HepG2 (cell line): ENCODE data around the gene TEKT5. TPM values are rescaled to one million over a fixed set of nuclear protein-coding genes. Genes with fewer than 3 reads are reported as not detected.

Experiments used
- AHR ChIP-seq: IDR thresholded peaks from 2 replicates; pipeline ENCODE4 v1.6.1; 2018; ENCODE audit warnings: missing genetic modification reagents, missing compliant biosample characterization
- EHMT2 ChIP-seq: fragments of 200-600 bp; sonication (generic); IDR thresholded peaks from 2 replicates; pipeline ENCODE4 v1.7.0; 2017; ENCODE audit warnings: antibody characterized with exemption, low read depth, low read length, borderline replicate concordance
- FOSL1 ChIP-seq: sonication (generic); formaldehyde crosslinking; IDR thresholded peaks from 2 replicates; pipeline ENCODE4 v1.9.0; 2021; ENCODE audit warnings: missing genetic modification reagents, borderline replicate concordance
- FOXK2 ChIP-seq: fragments of 450-650 bp; IDR thresholded peaks from 2 replicates; pipeline ENCODE4 v1.6.1; 2016
- GTF2F1 ChIP-seq: fragments of 150-350 bp; IDR thresholded peaks from 2 replicates; pipeline ENCODE4 v1.6.1; 2014; ENCODE audit warnings: low read length
- HIVEP1 ChIP-seq: sonication (generic); formaldehyde crosslinking; IDR thresholded peaks from 2 replicates; pipeline ENCODE4 v1.4.0; 2020; ENCODE audit warnings: mild to moderate bottlenecking, missing genetic modification reagents
- HNRNPH1 ChIP-seq: fragments of 200-400 bp; formaldehyde crosslinking; optimal IDR thresholded peaks from 2 replicates; pipeline ENCODE3; 2017; ENCODE audit warnings: mild to moderate bottlenecking, low read depth, low read length
- KDM2A ChIP-seq: sonication (generic); formaldehyde crosslinking; IDR thresholded peaks from 2 replicates; pipeline ENCODE4 v1.4.0; 2020; ENCODE audit warnings: low read depth, missing genetic modification reagents, borderline replicate concordance
- MAFG ChIP-seq: sonication (generic); formaldehyde crosslinking; IDR thresholded peaks from 2 replicates; pipeline ENCODE4 v1.5.1; 2020; ENCODE audit warnings: mild to moderate bottlenecking, missing genetic modification reagents
- MEF2D ChIP-seq: sonication (generic); formaldehyde crosslinking; IDR thresholded peaks from 2 replicates; pipeline ENCODE4 v1.5.1; 2020; ENCODE audit warnings: mild to moderate bottlenecking, missing genetic modification reagents
- NCOA1 ChIP-seq: sonication (generic); formaldehyde crosslinking; IDR thresholded peaks from 2 replicates; pipeline ENCODE4 v1.9.0; 2021; ENCODE audit warnings: missing genetic modification reagents
- NR2F1 ChIP-seq, 2 experiments: fragments of 450-650 bp in 1 of 2; formaldehyde crosslinking in 1 of 2; IDR thresholded peaks; 2 replicates each; pipeline versions ENCODE4 v1.5.0 to v1.6.1; 2016 to 2020; ENCODE audit warnings: mild to moderate bottlenecking in 1 of 2, missing compliant biosample characterization in 1 of 2, missing genetic modification reagents in 1 of 2, moderate library complexity in 1 of 2
- NR2F2 ChIP-seq: IDR thresholded peaks from 2 replicates; pipeline ENCODE4 v1.6.1; 2012; ENCODE audit warnings: low read depth, inconsistent platforms, borderline replicate concordance
- NRL ChIP-seq: sonication (generic); formaldehyde crosslinking; IDR thresholded peaks from 2 replicates; pipeline ENCODE4 v1.5.0; 2020; ENCODE audit warnings: missing genetic modification reagents, mild to moderate bottlenecking, moderate library complexity, borderline replicate concordance
- PAF1 ChIP-seq: IDR thresholded peaks from 2 replicates; pipeline ENCODE4 v1.6.1; 2016; ENCODE audit warnings: missing genetic modification reagents, missing compliant biosample characterization
- SMC3 ChIP-seq: IDR thresholded peaks from 2 replicates; pipeline ENCODE4 v1.6.1; 2011; ENCODE audit warnings: low read length, improper control_type of control experiment
- SNRNP70 ChIP-seq: fragments of 200-400 bp; formaldehyde crosslinking; IDR thresholded peaks from 2 replicates; pipeline ENCODE4 v1.6.1; 2017; ENCODE audit warnings: mild to moderate bottlenecking, low read depth, low read length, moderate library complexity
- STAG1 ChIP-seq: sonication (generic); formaldehyde crosslinking; IDR thresholded peaks from 2 replicates; pipeline ENCODE4 v1.4.0; 2020; ENCODE audit warnings: missing genetic modification reagents
- TFAP4 ChIP-seq: sonication (generic); IDR thresholded peaks from 2 replicates; pipeline ENCODE4 v1.6.1; 2016; ENCODE audit warnings: low read depth, borderline replicate concordance
- ZBED4 ChIP-seq: sonication (generic); formaldehyde crosslinking; IDR thresholded peaks from 2 replicates; pipeline ENCODE4 v1.4.0; 2020; ENCODE audit warnings: missing genetic modification reagents, borderline replicate concordance
- ZBTB7B ChIP-seq: sonication (generic); formaldehyde crosslinking; IDR thresholded peaks from 2 replicates; pipeline ENCODE4 v1.4.0; 2020; ENCODE audit warnings: missing genetic modification reagents
- ZKSCAN1 ChIP-seq: fragments of 150-350 bp; IDR thresholded peaks from 2 replicates; pipeline ENCODE4 v1.6.1; 2014; ENCODE audit warnings: low read length
- ZNF136 ChIP-seq: sonication (generic); formaldehyde crosslinking; IDR thresholded peaks from 2 replicates; pipeline ENCODE4 v1.8.1; 2022; ENCODE audit warnings: low read depth, mild to moderate bottlenecking, moderate library complexity, missing genetic modification reagents
- ZNF263 ChIP-seq: sonication (generic); formaldehyde crosslinking; IDR thresholded peaks from 2 replicates; pipeline ENCODE4 v1.4.0; 2020; ENCODE audit warnings: missing genetic modification reagents
- ZNF550 ChIP-seq: sonication (generic); formaldehyde crosslinking; IDR thresholded peaks from 2 replicates; pipeline ENCODE4 v1.4.0; 2020; ENCODE audit warnings: mild to moderate bottlenecking, missing genetic modification reagents, borderline replicate concordance
- ZNF614 ChIP-seq: IDR thresholded peaks from 2 replicates; pipeline ENCODE4 v1.6.1; 2018; ENCODE audit warnings: missing biosample characterization, missing genetic modification reagents, inconsistent platforms, borderline replicate concordance
- ZNF616 ChIP-seq: sonication (generic); formaldehyde crosslinking; IDR thresholded peaks from 2 replicates; pipeline ENCODE4 v1.5.0; 2020; ENCODE audit warnings: low read depth, mild to moderate bottlenecking, missing genetic modification reagents
- polyA plus RNA-seq, 8 experiments: library from polyadenylated mRNA; depleted of rRNA in 3 of 8; stranded (reverse) in 7 of 8; unstranded in 1 of 8; fragments of >200 nt; fragmentation: Illumina TruSeq in 4 of 8; extraction: Trizol in 4 of 8; gene quantifications; 2 replicates each; pipeline versions ENCODE4 v1.2.1 to v1.2.3, GENCODE V29; 2011 to 2016; ENCODE audit warnings: low read depth in 4 of 8, missing spikeins in 1 of 8, mixed read lengths in 1 of 8; ENCODE audit not compliant: insufficient read depth in 1 of 8
- total RNA-seq, 5 experiments: library from RNA; depleted of rRNA; stranded (reverse); fragments of >200 nt; fragmentation: Illumina TruSeq; extraction: Trizol; gene quantifications; 2 replicates each; pipeline ENCODE4 v1.2.3, GENCODE V29; 2016; ENCODE audit warnings: low read depth in 1 of 5

TEKT5 gene
- total and polyA plus RNA-seq, 2 of the 13 experiments (the other 11 are each of a cell fraction or from before 2014, with no cell fraction given): 0.16 TPM; not detected in 1

- TF ChIP-seq TFAP4 (peak; percentile 82; the same call in 1 of the 2 replicates), HIVEP1 (peak; percentile 50; the same call in 1 of the 2 replicates), MAFG (CRISPR knock-in tag) (no peak), NR2F2 (peak; percentile 89), FOXK2 (no peak), HNRNPH1 (no peak), GTF2F1 (no peak), FOSL1 (CRISPR knock-in tag) (no peak), ZKSCAN1 (no peak), SMC3 (peak; percentile 32), ZBED4 (peak; percentile 66; the same call in 1 of the 2 replicates), SNRNP70 (no peak), AHR (CRISPR knock-in tag) (no peak), NRL (0 out of 2 replicates have a peak, but pooled peaks have one; percentile 66), STAG1 (CRISPR knock-in tag) (peak; percentile 71), EHMT2 (no peak), ZNF616 (CRISPR knock-in tag) (no peak), ZNF550 (CRISPR knock-in tag) (no peak), KDM2A (CRISPR knock-in tag) (peak; percentile 83; the same call in 1 of the 2 replicates), ZBTB7B (CRISPR knock-in tag) (peak; percentile 78; the same call in 1 of the 2 replicates), ZNF136 (CRISPR knock-in tag) (0 out of 2 replicates have a peak, but pooled peaks have one; percentile 12), NCOA1 (CRISPR knock-in tag) (peak; percentile 71; the same call in 1 of the 2 replicates), MEF2D (CRISPR knock-in tag) (peak; percentile 92), PAF1 (no peak), NR2F1 (CRISPR knock-in tag; IDR thresholded peaks at IDR 0.05) (peak; percentile 96 to 98), ZNF614 (CRISPR knock-in tag) (0 out of 2 replicates have a peak, but pooled peaks have one; percentile 29), ZNF263 (CRISPR knock-in tag) (peak; percentile 64; the same call in 1 of the 2 replicates)
Observed at GRCh38 chr16:10728003-10728887, 33.5 kb upstream of the TEKT5 start (continued).
